T-helper 1 cell (primary cell): ENCODE data around the gene SIGLEC11.
"Not testable (repeated sequence)": the region's sequence is repeated elsewhere in the genome, so short reads cannot be mapped to it uniquely, and the experiment has no call there.

Experiments
- DNase-seq, 5 donors: peaks; one replicate each; pipeline ENCODE4 v3.0.0-alpha.2; 2012 to 2020
- total RNA-seq, 4 donors: gene quantifications; one replicate each; lab custom pipeline; 2026; lab: John Stamatoyannopoulos, UW

Gene SIGLEC11, protein sequence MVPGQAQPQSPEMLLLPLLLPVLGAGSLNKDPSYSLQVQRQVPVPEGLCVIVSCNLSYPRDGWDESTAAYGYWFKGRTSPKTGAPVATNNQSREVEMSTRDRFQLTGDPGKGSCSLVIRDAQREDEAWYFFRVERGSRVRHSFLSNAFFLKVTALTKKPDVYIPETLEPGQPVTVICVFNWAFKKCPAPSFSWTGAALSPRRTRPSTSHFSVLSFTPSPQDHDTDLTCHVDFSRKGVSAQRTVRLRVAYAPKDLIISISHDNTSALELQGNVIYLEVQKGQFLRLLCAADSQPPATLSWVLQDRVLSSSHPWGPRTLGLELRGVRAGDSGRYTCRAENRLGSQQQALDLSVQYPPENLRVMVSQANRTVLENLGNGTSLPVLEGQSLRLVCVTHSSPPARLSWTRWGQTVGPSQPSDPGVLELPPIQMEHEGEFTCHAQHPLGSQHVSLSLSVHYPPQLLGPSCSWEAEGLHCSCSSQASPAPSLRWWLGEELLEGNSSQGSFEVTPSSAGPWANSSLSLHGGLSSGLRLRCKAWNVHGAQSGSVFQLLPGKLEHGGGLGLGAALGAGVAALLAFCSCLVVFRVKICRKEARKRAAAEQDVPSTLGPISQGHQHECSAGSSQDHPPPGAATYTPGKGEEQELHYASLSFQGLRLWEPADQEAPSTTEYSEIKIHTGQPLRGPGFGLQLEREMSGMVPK
- 0 reads per million in 4 donors for total RNA-seq

DNA sequence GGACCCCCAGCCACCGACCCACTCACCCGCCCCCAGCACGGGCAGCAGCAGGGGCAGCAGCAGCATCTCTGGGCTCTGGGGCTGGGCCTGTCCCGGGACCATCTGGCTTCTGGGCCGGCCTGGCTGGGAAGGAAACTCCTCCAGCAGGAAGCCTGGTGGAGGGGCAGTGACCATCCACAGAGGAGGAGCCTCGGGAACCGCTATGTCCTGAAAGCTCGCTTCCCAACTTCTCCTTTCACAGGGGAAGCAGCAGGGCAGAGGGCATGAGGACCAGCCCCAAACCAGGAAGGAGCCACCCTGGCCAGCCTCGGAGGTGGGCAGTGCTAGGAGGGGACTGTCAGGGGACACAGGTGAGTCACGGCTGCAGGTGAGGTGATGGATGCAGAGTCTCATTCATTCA is at the start of gene SIGLEC11:
SIGLEC11 (minus strand) TSS at position 193 of the 400 bp plus-strand sequence; CDS start at position 102, 91 bp downstream.
- DNase-seq = not testable (repeated sequence)

DNA sequence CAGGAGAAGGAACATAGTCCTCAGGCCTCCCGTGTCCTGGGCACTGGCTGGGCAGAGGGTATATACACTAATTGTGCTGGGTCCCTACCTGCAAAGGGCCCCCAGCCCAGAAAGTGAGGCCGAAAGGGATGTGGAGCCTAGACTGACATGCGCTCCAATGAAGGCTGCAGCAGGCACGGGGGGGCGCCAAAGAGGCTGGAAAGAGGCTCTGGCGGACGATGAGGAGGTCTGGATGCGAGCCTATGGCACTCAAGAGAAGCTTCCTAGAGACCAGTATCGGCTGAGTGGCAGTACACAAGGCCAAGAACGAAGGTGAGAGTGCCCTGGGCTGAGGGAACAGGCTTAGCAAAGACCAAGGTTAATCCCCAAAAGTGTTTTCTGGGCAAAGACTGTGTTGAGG is 47.6 kb upstream of the SIGLEC11 start:
- no peak for DNase-seq

DNA sequence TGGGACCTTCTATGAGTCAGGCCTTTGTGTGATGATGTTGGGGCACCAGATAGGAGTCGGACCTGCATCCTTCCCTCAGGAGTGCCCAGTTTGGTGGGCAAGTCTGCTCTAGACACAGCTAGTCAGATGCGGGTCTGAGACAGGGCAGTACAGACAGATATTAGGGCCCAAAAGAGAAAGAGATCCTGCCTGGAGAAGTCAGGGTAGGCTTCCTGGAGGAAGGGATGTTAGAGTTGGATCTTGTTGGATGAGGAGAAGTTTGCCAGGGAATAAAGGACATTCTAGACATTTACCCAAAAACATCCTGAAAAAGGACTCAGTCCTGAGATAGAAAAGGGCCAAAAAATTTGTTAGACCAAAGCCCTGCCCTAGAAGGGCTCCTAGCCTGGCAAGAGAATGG is 47.0 kb upstream of the SIGLEC11 start:
- DNase-seq = no peak

DNA sequence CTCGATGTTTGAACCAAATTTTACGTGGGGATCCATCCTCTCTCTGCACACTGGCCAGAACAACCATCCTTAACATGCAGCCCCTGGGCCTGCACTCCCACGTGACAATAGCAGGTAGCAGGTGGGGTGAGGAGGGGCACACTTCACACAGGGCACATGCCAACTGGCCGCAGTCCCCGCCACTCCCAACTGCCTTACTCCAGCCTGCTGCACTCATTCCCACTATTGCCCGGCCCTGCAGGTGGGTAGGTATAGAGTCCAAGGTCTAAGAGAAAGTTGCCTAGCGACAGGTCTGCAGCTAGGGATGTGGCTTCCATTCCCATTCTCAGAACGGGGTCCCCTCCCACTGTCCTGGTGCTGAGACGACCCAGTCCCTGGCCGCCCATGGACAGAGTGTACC is 46.2 kb upstream of the SIGLEC11 start:
- no peak for DNase-seq

DNA sequence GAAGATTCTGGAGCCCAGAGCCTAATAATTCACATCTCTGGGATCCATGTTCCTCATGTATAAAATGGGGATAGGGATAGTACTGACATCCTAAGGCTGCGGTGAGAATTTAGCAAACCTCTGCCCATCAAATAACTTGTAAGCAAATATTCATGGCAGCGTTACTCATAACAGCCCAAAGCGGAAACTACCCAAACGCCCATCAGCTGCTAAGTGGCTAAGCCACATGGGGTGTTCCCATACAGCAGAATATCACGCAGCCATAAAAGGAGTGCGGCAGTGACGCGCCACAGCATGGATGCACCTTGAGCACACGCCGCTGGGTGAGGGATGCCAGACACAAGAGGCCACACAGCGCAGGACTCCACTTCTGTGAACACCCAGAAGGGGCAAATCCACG is 44.5 kb upstream of the SIGLEC11 start:
- DNase-seq = no peak

DNA sequence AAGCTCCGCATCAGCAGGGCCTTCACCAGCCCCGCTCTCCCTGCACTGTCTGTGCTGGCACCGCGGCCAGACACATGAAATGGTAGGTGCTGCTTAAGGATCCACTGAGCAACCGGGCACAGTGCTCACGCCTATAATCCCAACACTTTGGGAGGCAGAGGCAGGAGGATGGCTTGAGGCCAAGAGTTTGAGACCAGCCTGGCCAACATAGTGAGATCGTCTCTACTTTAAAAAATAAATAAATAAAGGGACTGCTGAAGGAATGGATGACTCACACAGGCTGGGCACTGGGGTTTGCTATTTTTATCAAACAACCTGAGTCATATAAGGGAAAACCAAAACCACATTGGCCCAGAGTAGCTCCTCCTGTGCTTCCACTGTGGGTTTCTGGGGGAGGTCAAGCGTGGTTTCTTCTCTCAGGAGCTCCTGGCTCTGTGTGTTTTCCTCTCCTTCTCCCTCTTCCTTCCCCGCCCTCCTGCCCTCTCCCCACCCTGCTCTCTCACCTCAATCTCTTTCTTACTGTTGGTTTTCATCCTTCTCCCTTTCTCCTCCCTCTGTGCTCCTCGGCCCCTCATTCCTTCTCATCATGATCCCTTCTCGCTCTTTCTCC is 42.9 kb upstream of the SIGLEC11 start:
- peak in 1 of 5 donors; percentile 40 for DNase-seq

DNA sequence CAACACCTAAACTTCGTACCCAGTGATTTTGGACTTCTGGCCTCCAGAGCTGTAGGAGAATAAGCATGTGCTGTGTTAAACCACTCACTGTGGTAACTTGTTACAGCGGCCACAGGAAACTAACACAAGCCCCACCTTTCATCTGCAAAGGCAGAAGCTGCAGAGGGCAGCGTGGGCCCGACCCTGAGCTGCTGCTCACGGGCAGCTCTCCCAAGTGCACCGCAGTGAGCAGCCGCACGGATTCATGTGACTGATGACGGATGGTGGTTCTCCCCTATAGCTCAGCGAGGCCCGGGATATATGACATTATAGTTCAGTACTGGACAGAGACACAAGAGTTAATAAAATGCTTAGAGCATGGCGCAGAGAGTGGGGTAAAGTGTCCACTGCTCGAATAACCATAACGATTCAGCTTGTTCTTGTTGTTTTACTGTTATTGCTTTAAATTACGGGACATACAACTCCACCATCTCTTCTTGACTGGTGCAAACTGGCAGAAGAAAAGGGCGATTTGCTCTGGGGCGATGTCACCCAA is 42.3 kb upstream of the SIGLEC11 start:
- DNase-seq = no peak

DNA sequence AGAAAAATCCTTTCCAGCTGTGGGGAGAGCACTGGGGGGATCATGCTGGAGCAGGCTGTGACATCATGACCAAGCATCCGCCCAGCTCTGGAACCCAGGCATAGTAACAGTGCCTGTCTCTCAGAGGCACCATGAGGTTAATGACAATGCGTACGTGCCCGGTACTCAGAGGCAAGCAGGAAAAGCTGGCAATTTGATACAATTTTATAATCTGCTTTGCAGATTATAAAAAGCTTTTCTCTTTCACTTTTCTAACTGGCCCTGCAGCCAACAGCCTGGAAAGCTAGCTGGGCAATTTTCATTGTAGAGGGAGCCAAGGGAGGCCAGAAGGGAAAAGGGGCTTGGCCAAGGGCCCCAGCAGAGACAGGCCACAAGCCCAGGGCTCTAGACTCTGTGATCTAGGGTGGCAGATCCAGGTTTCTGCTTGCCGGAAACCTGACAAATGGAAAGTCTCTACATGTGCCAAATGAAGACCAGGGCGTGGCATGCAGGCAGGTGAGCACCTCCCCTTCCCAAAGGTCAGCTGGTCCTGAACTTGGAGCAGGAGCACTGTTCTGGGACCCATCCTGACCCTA is 41.5 kb upstream of the SIGLEC11 start:
- DNase-seq = no peak

DNA sequence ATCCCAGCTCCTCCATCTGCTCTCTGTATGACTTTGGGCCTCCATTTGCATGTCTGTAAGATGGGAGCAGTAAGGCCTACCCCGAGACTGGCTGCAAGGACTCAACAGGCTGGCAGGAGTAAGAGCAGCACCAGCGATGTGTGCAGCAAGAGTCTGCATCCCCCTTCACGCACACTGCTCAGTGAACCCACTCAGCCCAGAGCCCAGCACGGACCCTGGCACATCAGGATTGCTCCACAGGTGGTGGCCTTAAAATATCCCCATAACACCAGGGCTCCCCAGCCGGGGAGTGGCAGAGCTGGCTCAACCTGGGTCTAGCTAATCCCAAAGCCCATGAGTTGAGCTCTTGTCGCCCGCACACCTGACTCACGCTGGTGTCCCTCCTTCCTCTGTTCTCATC is 40.8 kb upstream of the SIGLEC11 start:
- DNase-seq = no peak

DNA sequence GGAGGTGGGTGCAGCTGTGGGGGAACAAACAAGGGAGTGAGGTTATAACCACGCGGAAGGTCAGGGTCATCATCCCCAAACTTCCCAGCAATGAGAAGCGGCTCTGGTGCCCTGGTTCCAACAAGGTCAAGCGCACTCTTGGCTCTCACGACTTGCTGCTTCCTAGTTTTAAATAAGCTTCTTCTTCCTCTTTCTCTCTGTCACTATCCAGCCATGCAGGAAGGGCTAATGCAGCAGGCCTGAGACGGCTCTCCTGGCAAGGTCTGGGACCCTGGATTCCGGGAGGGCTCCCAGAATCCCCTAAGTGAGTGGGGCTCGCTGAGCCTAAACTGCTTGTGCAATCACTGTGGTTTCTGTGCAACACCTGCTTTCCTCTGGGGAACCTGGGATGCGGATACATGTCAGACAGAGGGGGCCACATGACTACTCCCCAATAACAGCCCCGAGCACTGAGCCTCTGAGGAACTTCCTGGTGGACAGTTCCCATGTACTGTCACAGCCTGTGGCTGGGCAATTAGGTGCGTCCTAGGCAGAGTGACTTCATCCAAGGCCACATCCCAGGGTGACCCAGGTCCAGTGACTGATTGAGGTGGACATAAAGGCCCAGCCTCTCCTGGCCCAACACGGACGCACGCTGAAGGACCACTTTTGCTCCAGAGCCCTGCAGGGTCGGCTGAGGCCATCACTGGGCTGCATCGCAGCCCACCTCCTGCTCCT is 40.0 kb upstream of the SIGLEC11 start:
- no peak for DNase-seq

DNA sequence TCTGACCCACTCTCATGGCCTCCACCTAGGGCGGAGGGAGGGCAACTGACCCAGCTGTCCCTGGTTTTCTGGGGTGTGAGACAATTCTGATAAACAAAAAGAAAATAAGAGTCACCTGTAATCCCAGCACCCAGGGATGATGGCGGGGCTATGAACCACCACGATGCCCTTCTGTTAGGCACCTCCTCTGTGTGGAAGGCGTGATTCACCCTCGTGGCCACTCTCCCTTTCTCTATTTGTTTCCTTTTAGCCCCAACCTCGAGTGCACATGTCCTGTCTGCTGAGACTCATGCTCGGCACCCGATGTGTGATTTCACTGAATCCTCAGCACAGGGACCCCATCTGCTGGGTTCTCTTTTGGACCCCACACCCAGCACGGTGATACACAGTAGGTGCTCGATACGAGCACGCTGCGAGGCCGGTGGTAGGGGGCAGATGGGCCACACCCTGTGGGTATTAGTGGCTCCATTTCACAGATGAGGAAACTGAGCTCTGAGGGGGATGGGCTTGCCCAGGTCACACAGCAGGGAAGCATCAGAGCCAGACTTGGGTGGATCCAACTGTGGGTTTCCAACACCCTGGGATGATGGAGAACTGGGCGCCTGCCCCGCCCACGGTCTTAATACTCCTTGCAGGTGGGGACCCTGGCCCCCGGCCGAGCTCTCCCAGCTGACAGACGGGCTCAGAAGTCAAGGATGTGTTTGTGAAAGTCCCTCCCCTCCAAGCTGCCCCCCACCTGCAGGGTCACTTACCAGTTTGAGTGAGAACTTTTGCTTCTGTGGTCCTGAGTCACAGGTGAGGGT is 39.3 kb upstream of the SIGLEC11 start:
- no peak for DNase-seq

DNA sequence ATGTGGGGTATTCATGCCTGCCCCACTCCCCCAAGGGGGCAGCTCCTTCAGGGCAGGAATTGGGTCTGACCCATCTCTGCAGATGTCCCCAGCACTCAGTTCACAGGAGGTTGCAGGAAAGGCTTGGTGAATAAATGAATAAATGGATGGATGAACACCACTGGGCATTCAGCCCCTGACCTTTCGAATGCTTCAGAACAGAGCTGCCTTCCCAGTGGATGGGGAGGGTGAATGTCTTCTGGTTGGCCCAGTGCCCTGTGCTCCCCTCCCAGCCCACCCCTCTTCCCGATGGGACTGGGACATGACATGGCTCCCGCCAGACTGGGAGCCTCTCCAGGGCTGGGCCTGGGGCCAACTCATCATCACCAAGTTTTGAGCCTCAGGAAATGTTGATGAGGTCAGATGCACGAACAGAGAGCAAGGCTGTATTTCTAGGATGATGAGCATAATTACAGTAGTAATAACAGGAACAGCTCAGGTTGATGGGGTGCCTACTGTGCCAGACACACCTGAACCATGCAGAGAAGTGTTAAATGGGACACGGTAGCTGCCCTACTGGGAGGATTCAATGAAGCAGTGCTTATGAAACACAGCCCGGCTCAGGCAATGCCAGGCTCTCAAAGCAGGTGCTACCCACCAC is 38.5 kb upstream of the SIGLEC11 start:
- no peak for DNase-seq

DNA sequence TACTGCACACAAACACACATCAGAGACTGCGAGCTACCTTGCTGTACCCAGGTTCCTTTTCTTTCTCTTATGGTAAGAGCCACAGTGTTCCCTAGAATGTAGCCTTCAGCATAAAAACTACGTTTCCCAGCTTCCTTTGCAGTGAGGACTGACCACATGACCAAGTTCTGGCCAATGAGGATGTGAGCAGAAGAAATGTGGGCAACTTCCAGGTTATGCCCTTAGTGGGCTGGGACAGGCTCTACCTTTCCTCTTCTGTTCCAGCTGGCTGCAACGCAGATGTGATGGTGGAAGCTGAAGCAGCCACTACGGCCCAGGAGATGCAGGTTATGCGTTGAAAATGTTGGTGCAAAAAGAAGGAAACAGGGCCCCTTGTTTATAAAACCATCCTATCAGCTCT is 36.7 kb upstream of the SIGLEC11 start:
- no peak for DNase-seq

DNA sequence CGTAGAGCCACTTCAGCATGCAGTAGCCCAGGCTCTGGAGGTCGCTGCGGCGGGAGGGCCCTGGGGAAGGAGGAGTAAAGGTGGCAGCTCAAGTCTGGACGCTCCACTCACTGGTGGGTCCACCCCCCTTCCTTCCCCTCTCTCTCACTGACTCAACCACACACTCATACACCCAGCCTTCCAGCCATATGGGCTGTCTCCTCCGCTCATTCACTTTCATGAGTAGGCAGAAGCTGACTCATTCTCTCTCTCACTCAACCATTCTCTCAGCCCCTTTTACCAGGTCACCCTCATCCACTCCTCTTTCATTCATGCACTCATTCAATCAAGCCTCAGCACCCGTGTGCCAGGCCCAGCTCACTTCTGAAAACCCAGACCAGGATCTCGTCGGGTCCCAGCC is 27.5 kb upstream of the SIGLEC11 start:
- DNase-seq = no peak

DNA sequence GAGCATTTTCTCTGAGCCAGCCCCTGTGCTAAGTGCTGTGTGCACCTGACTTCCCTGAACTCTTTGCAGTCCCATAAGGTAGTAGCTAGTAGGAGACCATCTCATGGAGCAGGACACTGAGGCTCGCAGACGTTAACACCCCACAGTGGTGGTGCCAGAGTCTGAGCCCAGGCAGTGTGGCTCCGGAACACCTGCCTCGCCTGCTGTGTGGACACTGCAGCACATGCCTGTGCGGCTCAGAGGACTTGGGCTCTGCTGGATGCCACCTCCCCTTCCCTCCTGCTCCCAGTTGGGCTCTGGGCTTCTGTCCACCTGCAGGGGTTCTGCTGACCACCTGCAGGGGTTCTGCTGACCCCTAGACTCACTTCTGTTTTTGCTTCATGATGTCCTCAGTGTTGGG is 27.0 kb upstream of the SIGLEC11 start:
- DNase-seq = no peak

DNA sequence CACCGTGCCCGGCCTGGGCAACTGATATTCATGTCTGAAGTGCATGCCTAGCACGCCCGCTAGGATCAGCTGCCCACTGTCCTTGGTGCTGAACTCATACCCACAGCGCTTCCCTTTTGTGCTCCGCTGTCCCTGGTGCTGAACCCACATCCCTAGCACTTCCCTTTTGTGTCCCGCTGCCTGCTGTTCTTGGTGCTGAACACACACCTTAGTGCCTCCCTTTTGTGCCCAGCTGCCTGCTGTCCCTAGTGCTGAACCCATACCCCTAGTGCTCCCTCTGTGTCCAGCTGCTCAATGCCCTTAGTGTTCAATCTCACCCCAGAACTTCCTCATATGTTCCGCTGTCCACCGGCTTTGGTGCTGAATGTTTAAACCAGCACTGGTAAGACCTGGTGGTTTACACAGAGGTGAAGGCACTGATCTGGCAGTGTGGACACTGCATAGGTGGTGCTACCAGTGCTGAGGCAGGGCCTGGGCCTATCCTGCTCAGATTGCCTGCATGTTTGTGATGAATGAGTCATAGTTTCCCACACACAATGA is 26.3 kb upstream of the SIGLEC11 start:
- peak; percentile 60 to 80 (median 72) for DNase-seq

DNA sequence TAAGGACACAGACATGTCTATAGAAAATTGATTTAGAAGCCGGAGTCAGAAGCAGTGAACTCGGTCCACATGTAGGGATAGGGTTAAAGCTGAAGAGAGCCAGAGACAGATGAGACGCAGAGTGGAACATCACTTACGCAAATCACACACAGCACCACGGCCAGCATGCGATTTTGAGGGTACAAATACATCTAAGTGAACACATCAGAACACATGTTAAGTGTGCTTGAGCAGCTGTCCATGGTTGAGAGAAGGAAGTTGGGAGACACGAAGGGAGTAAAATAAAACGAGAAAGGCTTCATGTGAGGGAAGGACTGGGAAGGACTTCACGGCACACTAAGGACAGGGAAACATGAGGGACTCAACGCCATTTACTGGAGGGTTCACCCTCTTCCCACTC is 25.4 kb upstream of the SIGLEC11 start:
- DNase-seq = no peak

DNA sequence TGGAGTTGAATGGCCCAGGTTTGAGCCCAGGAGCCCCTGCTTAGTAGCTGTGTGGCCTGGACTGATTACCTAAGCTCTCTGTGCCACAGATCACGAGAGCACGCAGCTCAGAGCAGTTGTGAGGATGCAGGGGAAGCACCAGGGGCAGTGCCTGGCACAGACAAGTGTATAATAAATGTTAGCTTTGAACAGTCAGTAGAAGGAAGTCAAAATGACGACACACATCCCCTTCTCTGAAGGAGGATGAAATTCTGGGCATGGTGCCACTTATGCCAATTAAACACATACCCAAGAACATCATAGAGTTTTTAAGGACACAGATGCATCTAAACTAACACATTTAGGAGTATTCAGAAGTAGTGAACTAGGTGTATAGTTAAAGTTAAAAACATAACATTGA is 24.9 kb upstream of the SIGLEC11 start:
- no peak for DNase-seq

DNA sequence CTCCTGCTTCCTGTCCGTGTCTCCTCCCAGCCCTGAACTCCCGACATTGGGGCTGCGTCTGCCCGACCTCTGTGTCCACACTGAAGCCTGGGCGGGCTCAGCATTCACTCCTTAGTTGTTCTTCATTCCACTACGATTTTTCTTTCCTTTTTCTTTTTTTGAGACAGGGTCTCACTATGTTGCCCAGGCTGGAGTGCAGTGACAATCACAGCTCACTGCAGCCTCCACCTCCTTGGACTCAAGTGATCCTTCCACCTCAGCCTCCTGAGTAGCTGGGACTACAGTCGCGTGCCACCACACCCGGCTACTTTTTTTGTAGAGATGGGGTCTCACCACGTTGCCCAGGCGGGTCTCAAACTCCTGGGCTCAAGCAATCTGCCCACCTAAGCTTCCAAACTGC is 23.5 kb upstream of the SIGLEC11 start:
- DNase-seq = no peak

DNA sequence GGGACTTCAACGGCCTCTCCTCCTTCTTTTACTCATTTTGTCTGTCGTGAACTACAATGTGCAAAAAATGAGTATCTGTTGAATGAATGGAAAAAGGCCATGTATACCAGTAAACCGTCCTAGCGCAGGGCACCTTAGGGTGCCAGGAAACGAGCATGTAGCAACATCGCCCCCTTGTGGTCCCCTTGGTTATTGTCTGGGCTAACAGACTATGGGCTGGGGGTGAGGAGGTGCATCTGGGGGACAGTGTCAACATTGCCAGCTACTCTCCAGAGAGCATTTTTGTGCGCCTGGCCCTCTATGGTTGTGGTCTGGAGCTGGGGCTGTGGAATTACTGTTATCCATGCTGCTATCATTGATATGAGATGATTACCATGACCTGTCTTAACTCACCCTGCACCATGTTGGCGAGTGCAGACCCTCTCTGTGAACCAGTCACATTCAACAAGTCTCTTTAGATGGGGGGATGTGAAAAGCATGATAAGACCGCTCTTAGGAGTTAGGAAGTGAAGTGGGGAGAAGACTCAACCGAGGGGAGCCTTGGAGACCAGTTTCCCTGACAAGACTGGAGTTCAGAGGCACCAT is 22.8 kb upstream of the SIGLEC11 start:
- peak; percentile 42 to 77 (median 64) for DNase-seq
